Measurements from ENCODE around the gene NAA20.

DNA sequence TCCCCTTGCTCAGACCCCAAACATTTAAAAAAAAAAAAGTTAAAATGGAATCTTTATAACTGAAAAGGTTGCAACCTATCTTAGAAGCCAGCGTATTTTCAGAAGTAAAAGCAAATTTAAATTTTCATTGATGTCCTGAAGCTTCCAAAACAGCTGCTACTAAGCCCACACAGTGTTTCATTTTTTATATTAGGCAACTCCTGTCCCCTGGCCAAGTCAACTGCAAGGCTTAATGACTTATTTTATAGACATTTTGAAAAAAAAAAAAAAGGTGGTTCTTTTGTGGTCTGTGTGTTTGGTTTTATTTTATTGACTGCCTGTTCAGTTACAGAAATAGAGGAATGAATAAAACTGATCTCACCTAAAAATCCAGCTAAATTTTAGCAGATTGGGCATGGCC lies 48.2 kb downstream of the NAA20 start:
- TF ChIP-seq, protein P1, sequence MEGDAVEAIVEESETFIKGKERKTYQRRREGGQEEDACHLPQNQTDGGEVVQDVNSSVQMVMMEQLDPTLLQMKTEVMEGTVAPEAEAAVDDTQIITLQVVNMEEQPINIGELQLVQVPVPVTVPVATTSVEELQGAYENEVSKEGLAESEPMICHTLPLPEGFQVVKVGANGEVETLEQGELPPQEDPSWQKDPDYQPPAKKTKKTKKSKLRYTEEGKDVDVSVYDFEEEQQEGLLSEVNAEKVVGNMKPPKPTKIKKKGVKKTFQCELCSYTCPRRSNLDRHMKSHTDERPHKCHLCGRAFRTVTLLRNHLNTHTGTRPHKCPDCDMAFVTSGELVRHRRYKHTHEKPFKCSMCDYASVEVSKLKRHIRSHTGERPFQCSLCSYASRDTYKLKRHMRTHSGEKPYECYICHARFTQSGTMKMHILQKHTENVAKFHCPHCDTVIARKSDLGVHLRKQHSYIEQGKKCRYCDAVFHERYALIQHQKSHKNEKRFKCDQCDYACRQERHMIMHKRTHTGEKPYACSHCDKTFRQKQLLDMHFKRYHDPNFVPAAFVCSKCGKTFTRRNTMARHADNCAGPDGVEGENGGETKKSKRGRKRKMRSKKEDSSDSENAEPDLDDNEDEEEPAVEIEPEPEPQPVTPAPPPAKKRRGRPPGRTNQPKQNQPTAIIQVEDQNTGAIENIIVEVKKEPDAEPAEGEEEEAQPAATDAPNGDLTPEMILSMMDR (conservative IDR thresholded peaks at IDR 0.05; ENCODE audit: low read depth, low read length) = no peak
- TF ChIP-seq EZH2 (IDR thresholded peaks at IDR 0.05; ENCODE audit: borderline replicate concordance, low read depth, low read length, poor library complexity, severe bottlenecking) = no peak
